Activated naive CD8-positive, alpha-beta T cell treated with anti-CD3 and anti-CD28 coated beads, Interleukin-2, amount 50 U/mL, for 16 hours (primary cell): ENCODE results near the gene GLB1L2.

Source experiments
- DNase-seq: peaks from one replicate; pipeline ENCODE4 v3.0.0-alpha.2; 2020; ENCODE audit warnings: low read depth, low spot score

GLB1L2 gene

DNA sequence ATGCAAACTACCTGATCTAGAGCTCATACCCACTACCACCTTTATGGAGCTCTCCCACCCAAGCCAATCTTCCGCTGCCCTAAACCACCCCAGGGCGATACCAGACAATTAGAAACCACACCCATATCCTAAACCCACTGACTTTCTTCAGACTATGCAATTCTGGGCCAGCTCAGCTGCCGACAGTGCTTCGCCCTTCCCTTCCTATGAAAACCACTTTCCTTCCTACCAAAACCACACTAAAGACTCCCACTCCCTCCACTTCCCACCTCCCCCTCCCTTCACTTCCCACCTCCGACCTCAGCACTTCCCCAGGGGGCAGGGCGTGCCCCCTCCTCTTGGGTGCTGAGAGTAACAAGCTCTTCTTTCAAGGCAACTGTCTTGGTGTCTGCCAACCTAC, 55.2 kb downstream of the GLB1L2 start:
- no peak for DNase-seq

DNA sequence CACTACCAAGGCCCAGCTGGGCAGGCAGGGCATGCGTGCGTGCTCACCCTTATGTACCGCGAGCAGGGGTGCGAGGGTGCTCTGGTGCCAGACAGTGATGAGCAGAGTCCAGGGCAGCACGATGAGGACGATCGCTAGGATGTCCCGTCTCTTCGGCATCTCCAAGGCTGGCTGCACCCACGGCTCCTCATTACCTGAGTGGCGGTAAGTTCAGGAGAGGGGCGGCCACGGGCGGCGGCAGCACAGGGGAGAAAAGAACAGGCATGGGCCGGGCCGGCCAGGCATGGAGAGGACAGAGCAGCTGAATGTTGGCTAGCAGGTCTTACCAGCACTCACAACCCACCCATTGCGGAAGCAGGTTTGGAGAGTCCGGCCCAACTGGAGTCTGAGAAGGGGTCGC, 55.7 kb downstream of the GLB1L2 start:
- DNase-seq, result no peak

- no peak for DNase-seq
Measured at GRCh38 chr11:134388590-134388989, 56.8 kb downstream of the GLB1L2 start.

GRCh38 chr11:134389464-134390180, 57.8 kb downstream of the GLB1L2 start:
- DNase-seq, result no peak

DNA sequence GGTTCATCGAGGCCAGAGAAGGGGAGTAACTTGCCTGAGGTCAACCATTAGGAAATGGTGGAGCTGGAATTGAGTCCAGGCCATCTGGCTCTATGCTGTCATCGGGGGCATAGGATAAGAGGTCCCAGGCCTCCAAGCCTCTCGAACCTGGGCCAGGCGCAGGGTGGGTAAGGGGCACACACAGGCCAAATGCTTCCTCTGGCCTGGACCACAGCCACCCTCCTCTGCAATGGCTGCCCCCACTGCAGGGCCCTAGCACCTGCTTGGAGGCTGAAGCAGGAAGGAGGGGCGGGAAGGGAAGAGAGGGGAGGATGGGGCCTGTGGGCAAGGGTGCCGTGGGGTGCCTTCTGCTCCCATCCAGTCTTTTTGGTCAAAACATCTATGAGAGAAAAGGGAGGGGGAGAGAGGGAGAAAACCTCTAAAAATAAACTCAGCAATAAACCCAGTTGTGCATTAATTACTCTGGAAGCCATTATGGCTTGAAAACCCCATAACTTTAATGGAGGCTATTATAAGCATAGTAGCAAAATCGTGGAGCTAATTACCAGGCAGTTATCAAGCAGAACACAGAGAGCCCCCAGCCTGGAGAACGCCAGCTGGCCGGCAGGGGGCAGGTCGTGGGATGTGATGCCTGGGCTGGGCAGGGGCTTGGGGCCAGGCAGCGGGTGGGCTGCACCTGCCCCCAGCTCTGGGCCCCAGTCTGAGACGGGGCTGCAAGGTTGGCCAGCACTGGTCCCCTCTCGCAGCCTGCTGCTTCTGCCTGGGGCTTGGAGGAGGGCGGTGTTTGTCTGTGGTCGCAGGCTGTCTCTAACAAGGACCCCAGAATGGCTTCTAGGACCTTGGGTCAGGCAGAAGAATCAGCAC, 59.1 kb downstream of the GLB1L2 start:
- no peak for DNase-seq

GRCh38 chr11:134391656-134392055, 59.9 kb downstream of the GLB1L2 start:
- no peak for DNase-seq

- no peak for DNase-seq
Measured at GRCh38 chr11:134392953-134393615, 61.3 kb downstream of the GLB1L2 start.

GRCh38 chr11:134393638-134394037, 61.9 kb downstream of the GLB1L2 start:
- no peak for DNase-seq

- DNase-seq, result no peak
Measured at GRCh38 chr11:134394311-134394710, 62.5 kb downstream of the GLB1L2 start.

- no peak for DNase-seq
Measured at GRCh38 chr11:134395002-134395401, 63.2 kb downstream of the GLB1L2 start.

GRCh38 chr11:134397304-134398078, 65.7 kb downstream of the GLB1L2 start:
- DNase-seq, result no peak

GRCh38 chr11:134398079-134398444, 66.3 kb downstream of the GLB1L2 start:
- DNase-seq, result no peak

DNA sequence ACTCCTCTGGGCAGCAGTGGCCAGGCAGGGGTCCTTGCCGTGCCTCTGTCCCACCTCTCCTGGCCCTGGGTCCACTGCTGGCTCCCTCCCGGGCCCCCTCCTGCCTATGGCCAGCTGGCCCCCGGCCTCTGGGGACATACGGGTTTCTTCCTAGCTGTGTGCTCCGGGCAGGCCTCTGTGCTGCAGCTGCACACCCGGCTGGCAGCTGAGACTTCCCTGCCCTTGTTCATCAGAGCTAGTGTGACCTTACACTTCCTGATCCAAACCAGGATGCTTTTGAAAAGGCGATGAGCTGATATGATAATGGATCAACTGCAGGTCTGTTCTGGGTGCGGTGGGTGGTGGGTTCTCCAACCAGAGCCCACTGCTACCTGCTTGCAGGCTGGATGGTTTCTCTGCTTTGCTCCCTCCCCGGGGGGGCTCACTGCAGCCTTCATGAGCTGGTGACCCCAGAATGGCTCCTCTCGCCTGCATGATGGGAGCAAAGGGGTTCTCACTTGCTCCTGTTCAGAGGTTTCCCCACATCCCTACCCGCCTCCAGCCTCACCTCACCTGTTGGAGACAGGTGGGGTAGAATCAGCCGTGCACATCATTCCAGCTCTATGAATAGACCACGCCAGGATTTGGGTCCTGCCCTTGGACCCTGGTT, 67.0 kb downstream of the GLB1L2 start:
- no peak for DNase-seq

DNA sequence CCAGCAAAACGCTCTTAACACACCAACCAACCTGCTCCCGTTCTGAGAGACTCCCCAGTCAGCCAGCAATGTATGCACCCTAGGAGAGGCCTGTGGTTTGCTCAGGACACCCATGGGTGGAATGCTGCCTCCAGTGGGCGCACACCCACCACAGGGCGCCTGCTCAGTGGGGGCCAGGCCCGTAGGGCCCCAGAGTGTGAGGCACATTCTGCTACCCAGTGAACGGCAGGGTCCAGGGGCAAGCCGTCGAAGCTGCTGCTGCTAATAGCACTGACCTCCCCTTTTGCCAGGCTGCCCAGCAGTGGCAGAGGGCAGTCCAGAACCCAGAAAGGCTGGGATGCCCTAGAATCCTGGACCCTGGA, 67.5 kb downstream of the GLB1L2 start:
- DNase-seq, result no peak

DNA sequence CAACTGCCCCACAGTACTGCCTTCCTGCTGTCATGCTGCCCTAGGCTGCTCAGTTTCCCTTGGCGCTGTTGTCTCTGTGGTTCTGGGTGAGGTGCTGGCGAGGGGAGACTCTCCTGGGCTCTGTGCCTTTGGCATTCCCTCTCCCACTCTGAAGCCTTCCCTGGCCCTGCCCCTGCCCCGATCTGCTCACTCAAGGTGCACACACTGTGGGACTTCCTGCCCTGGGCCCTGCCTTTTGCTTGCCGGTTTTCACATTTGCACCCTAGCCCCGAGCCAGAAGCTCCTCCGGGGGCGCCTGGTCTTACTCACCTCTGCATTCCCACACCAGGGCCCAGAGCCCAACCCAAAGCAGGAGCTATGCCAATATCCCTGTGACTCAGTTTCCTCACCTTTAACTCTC, 68.2 kb downstream of the GLB1L2 start:
- DNase-seq, result no peak

GRCh38 chr11:134401825-134402809, 70.3 kb downstream of the GLB1L2 start:
- DNase-seq, result no peak

DNA sequence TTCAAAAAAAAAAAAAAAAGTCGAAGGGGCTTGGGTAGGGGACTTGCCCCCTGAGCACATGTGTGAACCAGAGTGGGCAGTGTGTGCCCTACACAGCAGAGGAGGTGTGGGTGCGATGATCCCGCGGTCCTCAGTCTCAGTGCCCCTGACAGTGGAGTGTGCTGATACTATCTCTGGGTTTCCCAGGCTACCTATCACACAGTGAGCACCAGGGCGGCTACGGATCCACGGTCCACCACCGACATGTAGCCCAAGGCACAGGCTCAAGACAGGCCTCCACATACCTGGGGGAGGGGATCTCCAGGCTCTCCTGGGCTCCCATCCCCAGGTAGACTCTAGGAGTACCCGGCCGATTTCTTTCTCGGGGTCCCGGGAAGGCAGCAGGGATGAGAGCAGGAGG, 71.1 kb downstream of the GLB1L2 start:
- DNase-seq, result no peak

GRCh38 chr11:134404575-134405341, 73.0 kb downstream of the GLB1L2 start:
- no peak for DNase-seq

GRCh38 chr11:134405436-134405835, 73.6 kb downstream of the GLB1L2 start:
- no peak for DNase-seq
